Central memory CD4-positive, alpha-beta T cell (primary cell): ENCODE measurements around the gene BTNL9.
"Not testable (repeated sequence)": the region's sequence is repeated elsewhere in the genome, so short reads cannot be mapped to it uniquely, and the experiment has no call there.

ENCODE experiments used
- DNase-seq: peaks from one replicate; pipeline ENCODE4 v3.0.0; 2022

The BTNL9 gene

GRCh38 chr5:181062631-181063030 lies 22.6 kb downstream of the BTNL9 start:
- no peak for DNase-seq

- DNase-seq, result no peak
Observed at GRCh38 chr5:181063514-181063913, 23.4 kb downstream of the BTNL9 start.

- no peak for DNase-seq
Observed at GRCh38 chr5:181064987-181065386, 24.9 kb downstream of the BTNL9 start.

GRCh38 chr5:181069767-181070491 lies 29.9 kb downstream of the BTNL9 start:
- DNase-seq, result no peak

- DNase-seq, result no peak
Observed at GRCh38 chr5:181070523-181070922, 30.5 kb downstream of the BTNL9 start.

- no peak for DNase-seq
Observed at GRCh38 chr5:181071257-181071656, 31.2 kb downstream of the BTNL9 start.

GRCh38 chr5:181076920-181077319 lies 36.9 kb downstream of the BTNL9 start:
- DNase-seq, result no peak

- no peak for DNase-seq
Observed at GRCh38 chr5:181081989-181082388, 41.9 kb downstream of the BTNL9 start.

GRCh38 chr5:181084621-181085195 lies 44.6 kb downstream of the BTNL9 start:
- no peak for DNase-seq

GRCh38 chr5:181086026-181086883 lies 46.2 kb downstream of the BTNL9 start:
- DNase-seq, result no peak

GRCh38 chr5:181086884-181087205 lies 46.8 kb downstream of the BTNL9 start:
- no peak for DNase-seq

- DNase-seq, result no peak
Observed at GRCh38 chr5:181087309-181087708, 47.2 kb downstream of the BTNL9 start.

- no peak for DNase-seq
Observed at GRCh38 chr5:181088289-181088688, 48.2 kb downstream of the BTNL9 start.

- DNase-seq, result no peak
Observed at GRCh38 chr5:181092428-181092827, 52.4 kb downstream of the BTNL9 start.

- not testable (repeated sequence) for DNase-seq
Observed at GRCh38 chr5:181095162-181095561, 55.1 kb downstream of the BTNL9 start.

- not testable (repeated sequence) for DNase-seq
Observed at GRCh38 chr5:181096721-181097382, 56.8 kb downstream of the BTNL9 start.

- not testable (repeated sequence) for DNase-seq
Observed at GRCh38 chr5:181097383-181097753, 57.3 kb downstream of the BTNL9 start.

GRCh38 chr5:181097759-181098491 lies 57.9 kb downstream of the BTNL9 start:
- not testable (repeated sequence) for DNase-seq

GRCh38 chr5:181098762-181099601 lies 58.9 kb downstream of the BTNL9 start:
- no peak for DNase-seq

GRCh38 chr5:181099602-181100086 lies 59.6 kb downstream of the BTNL9 start:
- no peak for DNase-seq

- no peak for DNase-seq
Observed at GRCh38 chr5:181100121-181100875, 60.2 kb downstream of the BTNL9 start.
